Neural progenitor cell (in vitro differentiated cells): ENCODE measurements around the gene NPFF. TPM values are rescaled to one million over a fixed set of nuclear protein-coding genes. Genes with fewer than 3 reads are reported as not detected.

Source experiments
- DNase-seq: peaks from one replicate; pipeline ENCODE4 v3.0.0-alpha.2; 2016; ENCODE audit warnings: low spot score
- H2AFZ ChIP-seq: fragments of 200-600 bp; sonication (generic); replicated peaks from 2 replicates; pipeline ENCODE4 v1.6.1; 2016; ENCODE audit warnings: antibody characterized with exemption
- H3F3A ChIP-seq: fragments of 200-600 bp; sonication (generic); 2 replicates; pipeline ENCODE4 v1.6.1; 2016; ENCODE audit warnings: antibody characterized with exemption, low read depth
- H3K27ac ChIP-seq: fragments of 200-600 bp; sonication (generic); 2 replicates; pipeline ENCODE4 v1.5.1; 2016; ENCODE audit warnings: mild to moderate bottlenecking
- H3K27me3 ChIP-seq: fragments of 200-600 bp; sonication (generic); 2 replicates; pipeline ENCODE4 v1.6.1; 2016; ENCODE audit warnings: mild to moderate bottlenecking, moderate library complexity
- H3K36me3 ChIP-seq: fragments of 200-600 bp; sonication (generic); 2 replicates; pipeline ENCODE4 v1.5.1; 2016
- H3K4me1 ChIP-seq: fragments of 200-600 bp; sonication (generic); 2 replicates; pipeline ENCODE4 v1.6.1; 2016; ENCODE audit warnings: mixed run types
- H3K4me2 ChIP-seq: fragments of 200-600 bp; sonication (generic); 2 replicates; pipeline ENCODE4 v1.6.1; 2016
- H3K4me3 ChIP-seq: fragments of 200-600 bp; sonication (generic); 2 replicates; pipeline ENCODE4 v1.5.1; 2016
- H3K79me2 ChIP-seq: fragments of 200-600 bp; sonication (generic); 2 replicates; pipeline ENCODE4 v1.6.1; 2016; ENCODE audit warnings: low read depth
- H3K9ac ChIP-seq: fragments of 200-600 bp; sonication (generic); 2 replicates; pipeline ENCODE4 v1.6.1; 2016
- H3K9me3 ChIP-seq: fragments of 200-600 bp; sonication (generic); 2 replicates; pipeline ENCODE4 v1.5.1; 2016; ENCODE audit warnings: low read depth
- H4K20me1 ChIP-seq: fragments of 200-600 bp; sonication (generic); 2 replicates; pipeline ENCODE4 v1.6.1; 2016; ENCODE audit warnings: low read depth
- H3K27ac Mint-ChIP-seq: 3 replicates; pipeline ENCODE4 v1.8.0; 2021; ENCODE audit warnings: mixed read lengths
- H3K27me3 Mint-ChIP-seq: 2 replicates; pipeline ENCODE4 v1.8.0; 2022; ENCODE audit warnings: low read depth, mild to moderate bottlenecking, inconsistent platforms, moderate library complexity, mixed read lengths; ENCODE audit not compliant: insufficient read depth
- H3K36me3 Mint-ChIP-seq: 3 replicates; pipeline ENCODE4 v1.8.0; 2021; ENCODE audit warnings: mixed read lengths
- H3K4me1 Mint-ChIP-seq: 3 replicates; pipeline ENCODE4 v1.8.0; 2021; ENCODE audit warnings: mixed read lengths
- H3K4me3 Mint-ChIP-seq: 3 replicates; pipeline ENCODE4 v1.8.0; 2021; ENCODE audit warnings: mild to moderate bottlenecking, moderate library complexity, mixed read lengths
- H3K9me3 Mint-ChIP-seq: 3 replicates; pipeline ENCODE4 v1.8.0; 2020; ENCODE audit warnings: mixed read lengths
- EZH2 ChIP-seq: fragments of 200-600 bp; sonication (generic); IDR thresholded peaks from 2 replicates; pipeline ENCODE4 v1.6.1; 2017; ENCODE audit warnings: antibody characterized with exemption, mild to moderate bottlenecking, moderate library complexity
- EZH2phosphoT487 ChIP-seq: fragments of 200-600 bp; sonication (generic); IDR thresholded peaks from 2 replicates; pipeline ENCODE4 v1.6.1; 2017; ENCODE audit warnings: antibody characterized with exemption
- total RNA-seq: library from RNA; depleted of rRNA; stranded (reverse); fragments of >200 nt; gene quantifications from 2 replicates; pipeline ENCODE4 v1.2.3, GENCODE V29; 2015; ENCODE audit warnings: low replicate concordance
- TF ChIP-seq, protein P1 (sequence below): fragments of 200-600 bp; sonication (generic); IDR thresholded peaks from 2 replicates; pipeline ENCODE4 v1.5.1; 2017; ENCODE audit warnings: antibody characterized with exemption, mild to moderate bottlenecking

Gene NPFF
- total RNA-seq, 1 donor from 2014 or later = not detected

DNA sequence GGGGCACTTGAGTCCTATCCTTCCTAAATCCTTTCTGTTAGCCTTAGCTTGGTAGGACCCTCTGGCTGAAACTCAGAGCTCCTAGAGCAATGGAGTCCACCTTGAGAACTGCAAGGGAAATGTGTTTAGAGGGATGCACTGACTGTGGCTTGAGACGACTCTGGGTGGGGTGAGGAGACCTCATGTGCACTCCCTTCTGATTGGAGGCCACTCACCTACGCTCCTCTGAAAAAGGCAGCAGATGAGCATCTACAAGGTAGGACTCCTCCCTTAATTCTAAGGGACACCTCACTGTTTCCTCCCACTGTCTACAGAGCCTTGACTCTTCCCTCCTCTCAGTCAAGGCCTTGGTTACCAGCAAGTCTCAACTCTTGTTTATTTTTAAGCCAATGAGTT is 9.1 kb downstream of the NPFF start:
- Histone ChIP-seq H3K9me3 (no peaks in the 10 kb centered on the region), H3K4me2 (peak overlapping the region; percentile 95), H3K9ac (no peak overlapping the region), H3K4me3 (peak overlapping the region; percentile 64), H3F3A (peaks cover 60% of the 10 kb centered on the region), H4K20me1 (peaks cover 3% of the 10 kb centered on the region), H2AFZ (no peak overlapping the region), H3K4me1 (peaks cover 61% of the 10 kb centered on the region), H3K36me3 (no peaks in the 10 kb centered on the region), H3K79me2 (peaks cover 73% of the 10 kb centered on the region), H3K27ac (peak overlapping the region; percentile 75), H3K27me3 (no peaks in the 10 kb centered on the region)
- Mint-ChIP-seq H3K4me1 (peaks cover 63% of the 10 kb centered on the region), H3K4me3 (peak overlapping the region; percentile 96), H3K36me3 (peaks cover 3% of the 10 kb centered on the region), H3K9me3 (no peaks in the 10 kb centered on the region), H3K27ac (peak overlapping the region; percentile 82), H3K27me3 (peaks cover 14% of the 10 kb centered on the region)
- DNase-seq = no peak
- TF ChIP-seq, protein P1, sequence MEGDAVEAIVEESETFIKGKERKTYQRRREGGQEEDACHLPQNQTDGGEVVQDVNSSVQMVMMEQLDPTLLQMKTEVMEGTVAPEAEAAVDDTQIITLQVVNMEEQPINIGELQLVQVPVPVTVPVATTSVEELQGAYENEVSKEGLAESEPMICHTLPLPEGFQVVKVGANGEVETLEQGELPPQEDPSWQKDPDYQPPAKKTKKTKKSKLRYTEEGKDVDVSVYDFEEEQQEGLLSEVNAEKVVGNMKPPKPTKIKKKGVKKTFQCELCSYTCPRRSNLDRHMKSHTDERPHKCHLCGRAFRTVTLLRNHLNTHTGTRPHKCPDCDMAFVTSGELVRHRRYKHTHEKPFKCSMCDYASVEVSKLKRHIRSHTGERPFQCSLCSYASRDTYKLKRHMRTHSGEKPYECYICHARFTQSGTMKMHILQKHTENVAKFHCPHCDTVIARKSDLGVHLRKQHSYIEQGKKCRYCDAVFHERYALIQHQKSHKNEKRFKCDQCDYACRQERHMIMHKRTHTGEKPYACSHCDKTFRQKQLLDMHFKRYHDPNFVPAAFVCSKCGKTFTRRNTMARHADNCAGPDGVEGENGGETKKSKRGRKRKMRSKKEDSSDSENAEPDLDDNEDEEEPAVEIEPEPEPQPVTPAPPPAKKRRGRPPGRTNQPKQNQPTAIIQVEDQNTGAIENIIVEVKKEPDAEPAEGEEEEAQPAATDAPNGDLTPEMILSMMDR = no peak
- TF ChIP-seq EZH2phosphoT487 = no peak

- DNase-seq = no peak
- Histone ChIP-seq H3K4me2 (peak overlapping the region; percentile 95), H3K79me2 (peaks cover 65% of the 10 kb centered on the region), H2AFZ (no peak overlapping the region), H3K9me3 (no peaks in the 10 kb centered on the region), H3K9ac (no peak overlapping the region), H3K27ac (no peak overlapping the region), H4K20me1 (peaks cover 3% of the 10 kb centered on the region), H3K4me1 (peaks cover 62% of the 10 kb centered on the region), H3K27me3 (no peaks in the 10 kb centered on the region), H3F3A (peaks cover 66% of the 10 kb centered on the region), H3K36me3 (no peaks in the 10 kb centered on the region), H3K4me3 (no peak overlapping the region)
- H3K4me1 Mint-ChIP-seq = peaks cover 65% of the 10 kb centered on the region
- peaks cover 3% of the 10 kb centered on the region for H3K36me3 Mint-ChIP-seq
- peak overlapping the region; percentile 57 for H3K27ac Mint-ChIP-seq
- TF ChIP-seq, protein P1 = no peak
- TF ChIP-seq EZH2 (no peak), EZH2phosphoT487 (no peak)
- H3K4me3 Mint-ChIP-seq = peak overlapping the region; percentile 96
- no peaks in the 10 kb centered on the region for H3K9me3 Mint-ChIP-seq
- H3K27me3 Mint-ChIP-seq = peaks cover 14% of the 10 kb centered on the region
Observed at GRCh38 chr12:53497461-53497860, 9.8 kb downstream of the NPFF start.

- no peak for DNase-seq
- peaks cover 63% of the 10 kb centered on the region for H3K4me1 ChIP-seq
- peak overlapping the region; percentile 72 for H3K4me2 ChIP-seq
- H3K9ac ChIP-seq = no peak overlapping the region
- Mint-ChIP-seq H3K27me3 (peaks cover 14% of the 10 kb centered on the region), H3K36me3 (peaks cover 3% of the 10 kb centered on the region), H3K4me3 (peak overlapping the region; percentile 57), H3K27ac (no peak overlapping the region), H3K4me1 (peaks cover 66% of the 10 kb centered on the region), H3K9me3 (no peaks in the 10 kb centered on the region)
- no peak for TF ChIP-seq EZH2
- TF ChIP-seq, protein P1 = no peak
- no peak for TF ChIP-seq EZH2phosphoT487
- H3K27me3 ChIP-seq = no peaks in the 10 kb centered on the region
- H3K27ac ChIP-seq = peak overlapping the region; percentile 78
- H3K36me3 ChIP-seq = no peaks in the 10 kb centered on the region
- no peak overlapping the region for H2AFZ ChIP-seq
- H4K20me1 ChIP-seq = peaks cover 3% of the 10 kb centered on the region
- peaks cover 65% of the 10 kb centered on the region for H3K79me2 ChIP-seq
- peak overlapping the region; percentile 12 for H3K4me3 ChIP-seq
- H3F3A ChIP-seq = peaks cover 74% of the 10 kb centered on the region
- no peaks in the 10 kb centered on the region for H3K9me3 ChIP-seq
Observed at GRCh38 chr12:53496752-53497032, 10.6 kb downstream of the NPFF start.
